ENCODE data around the gene KRTAP2-3. TPM values are rescaled to one million over a fixed set of nuclear protein-coding genes. Genes with fewer than 3 reads are reported as not detected.

The KRTAP2-3 gene
- total RNA-seq, 1 donor from 2014 or later, result 0.69 TPM

- H3K27me3 Mint-ChIP-seq (ENCODE audit: low read depth), result peaks cover 6% of the 10 kb centered on the region
- H3K27ac Mint-ChIP-seq, result peak overlapping the region; percentile 76
- peaks cover 8% of the 10 kb centered on the region for H3K9me3 Mint-ChIP-seq
- H3K4me1 Mint-ChIP-seq, result peaks cover 19% of the 10 kb centered on the region
- no peak for DNase-seq (ENCODE audit: low spot score in 2 of 2, unreplicated experiment in 2 of 2)
- H3K36me3 Mint-ChIP-seq, result no peaks in the 10 kb centered on the region
- H3K4me3 Mint-ChIP-seq, result no peak overlapping the region
- TF ChIP-seq, protein P1, sequence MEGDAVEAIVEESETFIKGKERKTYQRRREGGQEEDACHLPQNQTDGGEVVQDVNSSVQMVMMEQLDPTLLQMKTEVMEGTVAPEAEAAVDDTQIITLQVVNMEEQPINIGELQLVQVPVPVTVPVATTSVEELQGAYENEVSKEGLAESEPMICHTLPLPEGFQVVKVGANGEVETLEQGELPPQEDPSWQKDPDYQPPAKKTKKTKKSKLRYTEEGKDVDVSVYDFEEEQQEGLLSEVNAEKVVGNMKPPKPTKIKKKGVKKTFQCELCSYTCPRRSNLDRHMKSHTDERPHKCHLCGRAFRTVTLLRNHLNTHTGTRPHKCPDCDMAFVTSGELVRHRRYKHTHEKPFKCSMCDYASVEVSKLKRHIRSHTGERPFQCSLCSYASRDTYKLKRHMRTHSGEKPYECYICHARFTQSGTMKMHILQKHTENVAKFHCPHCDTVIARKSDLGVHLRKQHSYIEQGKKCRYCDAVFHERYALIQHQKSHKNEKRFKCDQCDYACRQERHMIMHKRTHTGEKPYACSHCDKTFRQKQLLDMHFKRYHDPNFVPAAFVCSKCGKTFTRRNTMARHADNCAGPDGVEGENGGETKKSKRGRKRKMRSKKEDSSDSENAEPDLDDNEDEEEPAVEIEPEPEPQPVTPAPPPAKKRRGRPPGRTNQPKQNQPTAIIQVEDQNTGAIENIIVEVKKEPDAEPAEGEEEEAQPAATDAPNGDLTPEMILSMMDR (IDR thresholded peaks at IDR 0.05; ENCODE audit: unreplicated experiment), result no peak
Measured at GRCh38 chr17:41082626-41083025, 22.7 kb upstream of the KRTAP2-3 start.

DNA sequence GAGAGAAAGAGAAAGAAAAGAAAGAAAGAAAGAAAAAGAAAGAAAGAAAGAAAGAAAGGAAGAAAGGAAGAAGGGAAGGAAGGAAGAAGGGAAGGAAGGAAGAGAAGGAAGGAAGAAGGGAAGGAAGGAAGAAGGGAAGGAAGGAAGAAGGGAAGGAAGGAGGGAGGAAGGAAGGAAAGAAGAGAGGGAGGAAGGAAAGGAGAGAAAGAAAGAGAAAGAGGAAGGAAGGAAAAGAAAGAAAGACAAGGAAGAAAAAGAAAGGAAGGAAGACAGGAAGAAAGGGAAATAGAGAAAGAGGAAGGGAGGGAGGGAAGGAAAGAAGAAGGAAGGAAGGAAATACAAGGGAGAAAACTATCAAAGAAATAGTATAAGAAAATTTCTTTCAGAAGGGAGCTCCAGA is 16.9 kb upstream of the KRTAP2-3 start:
- H3K36me3 Mint-ChIP-seq, result no peaks in the 10 kb centered on the region
- H3K9me3 Mint-ChIP-seq, result peaks cover 8% of the 10 kb centered on the region
- H3K4me1 Mint-ChIP-seq, result no peaks in the 10 kb centered on the region
- no peaks in the 10 kb centered on the region for H3K27me3 Mint-ChIP-seq (ENCODE audit: low read depth)
- TF ChIP-seq, protein P1 (IDR thresholded peaks at IDR 0.05; ENCODE audit: unreplicated experiment), result no peak
- H3K4me3 Mint-ChIP-seq, result no peak overlapping the region
- H3K27ac Mint-ChIP-seq, result no peak overlapping the region
- no peak for DNase-seq (ENCODE audit: low spot score in 2 of 2, unreplicated experiment in 2 of 2)

GRCh38 chr17:41073676-41074075 is 13.8 kb upstream of the KRTAP2-3 start:
- H3K4me3 Mint-ChIP-seq, result no peak overlapping the region
- H3K27me3 Mint-ChIP-seq (ENCODE audit: low read depth), result no peaks in the 10 kb centered on the region
- no peak overlapping the region for H3K27ac Mint-ChIP-seq
- TF ChIP-seq, protein P1 (IDR thresholded peaks at IDR 0.05; ENCODE audit: unreplicated experiment), result no peak
- no peaks in the 10 kb centered on the region for H3K4me1 Mint-ChIP-seq
- no peaks in the 10 kb centered on the region for H3K36me3 Mint-ChIP-seq
- no peak for DNase-seq (ENCODE audit: low spot score in 2 of 2, unreplicated experiment in 2 of 2)
- H3K9me3 Mint-ChIP-seq, result peaks cover 3% of the 10 kb centered on the region

DNA sequence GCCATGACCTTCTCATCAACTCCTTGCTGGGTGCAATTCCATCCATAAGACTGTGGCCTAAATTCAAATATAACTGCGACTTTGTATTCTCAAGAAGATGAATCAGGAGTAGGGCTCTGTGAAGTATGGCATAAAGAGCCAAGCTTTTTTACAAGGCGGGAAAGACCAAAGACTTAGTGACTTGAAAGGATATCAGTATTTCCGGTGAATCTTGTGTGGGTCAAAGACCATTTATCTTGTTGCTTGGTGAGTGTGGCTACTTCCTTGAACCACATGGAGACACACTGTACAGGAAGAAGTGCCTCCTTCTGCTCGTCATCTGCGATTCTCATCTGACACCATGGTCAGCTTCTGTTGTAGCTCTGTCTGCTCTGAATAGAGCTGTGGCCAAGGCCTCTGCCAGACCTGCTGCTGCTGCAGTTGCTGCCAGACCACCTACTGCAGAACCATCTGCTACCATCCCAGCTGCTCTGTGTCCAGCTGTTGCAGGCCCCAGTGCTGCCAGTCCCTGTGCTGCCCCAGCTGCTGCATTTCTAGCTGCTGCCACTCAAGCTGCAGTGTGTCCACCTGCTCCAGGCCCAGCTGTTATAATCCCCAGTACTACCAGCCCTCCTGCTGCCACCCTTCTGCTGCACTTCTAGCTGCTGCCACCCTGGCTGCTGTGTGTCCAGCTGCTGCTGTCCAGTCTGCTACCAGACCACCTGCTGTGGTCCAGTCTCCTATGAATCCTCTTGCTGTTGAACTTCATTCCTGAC is 11.9 kb upstream of the KRTAP2-3 start:
- no peaks in the 10 kb centered on the region for H3K36me3 Mint-ChIP-seq
- H3K27me3 Mint-ChIP-seq (ENCODE audit: low read depth), result no peaks in the 10 kb centered on the region
- H3K4me1 Mint-ChIP-seq, result no peaks in the 10 kb centered on the region
- no peaks in the 10 kb centered on the region for H3K9me3 Mint-ChIP-seq
- no peak for DNase-seq (ENCODE audit: low spot score in 2 of 2, unreplicated experiment in 2 of 2)
- H3K27ac Mint-ChIP-seq, result no peak overlapping the region
- H3K4me3 Mint-ChIP-seq, result no peak overlapping the region
- TF ChIP-seq, protein P1 (IDR thresholded peaks at IDR 0.05; ENCODE audit: unreplicated experiment), result no peak

GRCh38 chr17:41069031-41069430 is 9.1 kb upstream of the KRTAP2-3 start:
- H3K27me3 Mint-ChIP-seq (ENCODE audit: low read depth), result no peaks in the 10 kb centered on the region
- DNase-seq (ENCODE audit: low spot score in 2 of 2, unreplicated experiment in 2 of 2), result no peak
- TF ChIP-seq, protein P1 (IDR thresholded peaks at IDR 0.05; ENCODE audit: unreplicated experiment), result no peak
- no peaks in the 10 kb centered on the region for H3K9me3 Mint-ChIP-seq
- H3K36me3 Mint-ChIP-seq, result no peaks in the 10 kb centered on the region
- no peak overlapping the region for H3K27ac Mint-ChIP-seq
- H3K4me3 Mint-ChIP-seq, result no peak overlapping the region
- H3K4me1 Mint-ChIP-seq, result no peaks in the 10 kb centered on the region

All from mesothelial cell of epicardium (in vitro differentiated cells).